MG63 (cell line): Measurements from ENCODE around the gene ATXN1L. TPM values are rescaled to one million over a fixed set of nuclear protein-coding genes. Genes with fewer than 3 reads are reported as not detected.
"Not testable (repeated sequence)": the region's sequence is repeated elsewhere in the genome, so short reads cannot be mapped to it uniquely, and the experiment has no call there.

Source experiments
- DNase-seq: peaks from one replicate; pipeline ENCODE4 v3.0.0-alpha.2; 2020
- H3K27me3 ChIP-seq: fragments of 250-450 bp; sonication (Bioruptor Pico); 2 replicates; pipeline ENCODE4 v1.5.1; 2020; ENCODE audit warnings: mild to moderate bottlenecking, moderate library complexity
- H3K36me3 ChIP-seq: fragments of 250-450 bp; sonication (Bioruptor Pico); 2 replicates; pipeline ENCODE4 v1.5.1; 2020; ENCODE audit warnings: mild to moderate bottlenecking, moderate library complexity
- H3K4me3 ChIP-seq: fragments of 250-450 bp; sonication (Bioruptor Pico); 2 replicates; pipeline ENCODE4 v1.5.1; 2020; ENCODE audit warnings: mild to moderate bottlenecking, moderate library complexity
- H3K9me3 ChIP-seq: fragments of 250-450 bp; sonication (Bioruptor Pico); 2 replicates; pipeline ENCODE4 v1.5.1; 2020; ENCODE audit warnings: mild to moderate bottlenecking, moderate library complexity
- total RNA-seq: library from RNA; depleted of rRNA; stranded (reverse); fragments of >200 nt; shearing (Covaris generic); gene quantifications from 2 replicates; pipeline ENCODE4 v1.2.3, GENCODE V29; 2014; ENCODE audit warnings: low replicate concordance; rRNA removed

ATXN1L gene
- total RNA-seq, 1 experiment from 2014 or later, result 6.5 TPM

- Histone ChIP-seq H3K9me3 (no peaks in the 10 kb centered on the region), H3K4me3 (no peak overlapping the region), H3K36me3 (no peaks in the 10 kb centered on the region), H3K27me3 (no peaks in the 10 kb centered on the region)
- DNase-seq, result no peak
Observed at GRCh38 chr16:71903608-71904007, 57.8 kb downstream of the ATXN1L start.

- Histone ChIP-seq H3K9me3 (no peaks in the 10 kb centered on the region), H3K36me3 (no peaks in the 10 kb centered on the region), H3K27me3 (no peaks in the 10 kb centered on the region), H3K4me3 (no peak overlapping the region)
- DNase-seq, result no peak
Observed at GRCh38 chr16:71904239-71904638, 58.5 kb downstream of the ATXN1L start.

- H3K9me3 ChIP-seq, H3K36me3 ChIP-seq, H3K27me3 ChIP-seq, H3K4me3 ChIP-seq, DNase-seq: not testable (repeated sequence)
Observed at GRCh38 chr16:71905765-71906164, 60.0 kb downstream of the ATXN1L start.

Other genes with a start within 250 kb of the ATXN1L start
- gene MARVELD3, start 219.8 kb upstream of the ATXN1L start, total RNA-seq, result not detected in 2 replicates
- 3.3 and 4.9 TPM in 2 replicates for gene PHLPP2, start 121.3 kb upstream of the ATXN1L start, total RNA-seq
- gene AP1G1, start 37.1 kb upstream of the ATXN1L start, total RNA-seq, result 15.3 and 20.9 TPM in 2 replicates
- gene ZNF821, start 38.2 kb downstream of the ATXN1L start, total RNA-seq, result 4.3 and 17.7 TPM in 2 replicates
- gene IST1, start 49.6 kb downstream of the ATXN1L start, total RNA-seq, result 93.5 and 95.1 TPM in 2 replicates
- not detected in 2 replicates for gene PKD1L3, start 154.4 kb downstream of the ATXN1L start, total RNA-seq
- 4.5 and 12.8 TPM in 2 replicates for gene DHODH, start 162.8 kb downstream of the ATXN1L start, total RNA-seq
- not detected in 2 replicates for gene HP, start 208.5 kb downstream of the ATXN1L start, total RNA-seq
- not detected in 2 replicates for gene HPR, start 217.2 kb downstream of the ATXN1L start, total RNA-seq
- 7.5 and 10.1 TPM in 2 replicates for gene TXNL4B, start 247.6 kb downstream of the ATXN1L start, total RNA-seq
- 24.3 and 31.3 TPM in 2 replicates for gene DHX38, start 247.9 kb downstream of the ATXN1L start, total RNA-seq